Sciatic nerve (tissue), 2 donors: ENCODE measurements around the gene FCRL3. TPM values are rescaled to one million over a fixed set of nuclear protein-coding genes. Genes with fewer than 3 reads are reported as not detected.

Source experiments
- ATAC-seq: fragments of 200-7000 bp; cut with Tn5 transposase; one replicate; pipeline ENCODE4 v1.9.1; 2020; ENCODE audit warnings: mild to moderate bottlenecking, moderate library complexity
- DNase-seq: peaks from one replicate; pipeline ENCODE4 v3.0.0-alpha.2; 2020; ENCODE audit warnings: low spot score
- intact Hi-C: fragments of 100-400 bp; cut with DNase I; formaldehyde crosslinking; loops from one replicate; pipeline ENCODE4 v1.14.2; 2022
- total RNA-seq: library from RNA; stranded (reverse); fragmentation: NEBNext Ultra II Directional; extraction: Animal tissue kit (Norgen Biotek cat#: 25700); gene quantifications from one replicate; pipeline ENCODE4 v1.2.1, GENCODE V29; 2021
- donor health status: DM: no; HTN: no; CAD: no.
- donor health status: DM: no; HTN: no; CAD: no.

The FCRL3 gene
- total RNA-seq, 1 donor from 2014 or later, result 1.2 TPM

DNA sequence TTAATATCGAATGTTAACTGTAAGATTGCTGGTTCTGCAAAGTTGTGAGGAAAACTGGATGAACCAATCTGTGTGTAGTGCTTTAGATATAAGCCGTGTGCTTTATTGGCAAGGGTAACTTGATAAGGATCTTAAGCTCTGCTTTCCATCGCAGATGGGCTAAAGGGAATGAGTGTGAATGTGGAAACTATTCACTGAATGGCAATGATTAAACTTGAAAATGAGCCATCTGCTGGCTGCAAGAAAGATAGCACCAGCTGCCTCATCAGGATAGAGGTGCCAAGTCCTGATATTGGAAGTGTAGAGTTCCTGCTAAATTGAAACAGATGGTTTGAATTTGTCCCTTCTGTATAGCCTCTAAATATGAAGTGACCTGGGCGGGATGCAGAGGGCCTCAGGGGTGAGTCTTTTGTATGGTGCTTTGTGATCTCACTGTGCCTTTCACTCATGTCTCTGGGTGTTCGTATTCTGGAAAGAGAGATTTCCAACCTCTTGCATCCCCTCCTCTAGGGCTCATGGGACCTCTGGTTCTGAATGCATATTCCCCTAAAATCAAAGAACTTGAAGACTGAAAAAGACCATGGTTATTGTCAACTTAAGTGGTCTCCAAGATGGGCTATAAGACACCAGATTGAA lies 9.2 kb downstream of the FCRL3 start:
- ATAC-seq (no peak), DNase-seq (no peak)
- intact Hi-C loops, result no loop called here

DNA sequence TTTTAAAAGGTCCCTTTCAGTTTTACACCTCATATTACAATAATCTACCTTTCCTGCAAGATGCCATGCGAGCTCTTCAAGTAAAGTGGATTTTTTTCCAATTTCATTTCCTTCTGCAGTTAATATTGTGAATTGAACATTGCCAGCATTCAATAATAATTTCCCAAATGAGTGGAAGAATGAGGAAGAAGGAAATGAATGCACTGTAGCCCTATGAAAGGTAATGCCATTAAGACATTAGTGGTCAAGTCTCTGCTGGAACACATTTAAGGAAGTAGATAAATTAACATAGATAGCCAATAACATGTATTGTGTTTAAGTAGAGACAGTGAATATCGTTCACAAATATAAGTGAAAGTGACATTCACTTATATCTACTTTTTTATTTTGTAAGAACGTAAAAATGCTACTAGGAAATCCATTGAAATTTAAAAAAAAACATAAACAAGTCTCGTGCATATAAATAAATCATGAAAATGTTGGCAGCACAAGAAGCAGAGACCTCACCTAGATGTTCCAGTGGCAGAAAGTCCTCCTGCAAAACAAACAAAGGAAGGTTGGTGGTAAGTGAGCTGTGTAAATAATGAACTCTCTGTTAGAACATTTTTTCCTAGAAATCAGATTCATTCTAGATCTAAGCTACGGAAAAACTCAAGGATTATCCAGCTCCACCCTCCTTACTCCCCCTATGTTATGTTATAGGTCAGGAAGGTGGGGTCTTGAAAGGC lies 17.7 kb downstream of the FCRL3 start:
- ATAC-seq, result no peak
- no peak for DNase-seq
- intact Hi-C loops, result no loop called here

DNA sequence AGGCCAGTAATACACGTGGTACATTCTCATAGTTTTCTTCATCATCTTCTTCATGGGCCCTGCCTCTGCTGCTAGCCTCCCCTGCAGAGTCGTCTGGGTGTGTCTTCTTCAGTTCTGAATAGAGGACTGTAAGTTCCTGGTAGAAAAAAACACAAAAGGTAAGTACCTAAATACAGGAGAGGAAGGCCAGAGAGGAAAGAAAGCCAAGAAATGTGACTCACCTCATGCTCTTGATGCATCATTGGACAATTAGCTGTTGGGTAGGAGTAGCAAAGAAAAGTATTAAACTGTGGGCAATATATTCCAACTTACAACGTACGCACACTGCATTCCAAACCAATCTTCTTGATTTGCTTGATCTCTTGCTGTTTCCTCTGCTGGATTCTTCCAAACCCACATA lies 21.8 kb downstream of the FCRL3 start:
- intact Hi-C loops, result no loop called here
- no peak for ATAC-seq
- DNase-seq, result no peak

DNA sequence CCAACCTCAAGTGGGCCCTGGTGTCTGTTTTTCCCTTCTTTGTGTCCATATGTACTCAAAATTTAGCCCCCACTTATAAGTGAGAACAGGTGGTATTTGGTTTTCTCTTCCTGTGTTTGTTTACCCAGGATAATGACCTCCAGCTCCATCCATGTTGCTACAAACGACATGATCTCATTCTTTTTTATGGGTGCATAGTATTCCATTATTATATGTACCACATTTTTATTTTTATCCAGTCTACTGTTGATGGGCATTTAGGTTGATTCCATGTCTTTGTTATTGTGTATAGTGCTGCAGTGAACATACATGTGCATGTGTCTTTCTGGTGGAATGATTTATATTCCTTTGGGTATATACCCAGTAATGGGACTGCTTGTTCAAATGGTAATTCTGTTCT lies 27.6 kb downstream of the FCRL3 start:
- ATAC-seq, result no peak
- DNase-seq, result no peak
- intact Hi-C loops, result no loop called here

DNA sequence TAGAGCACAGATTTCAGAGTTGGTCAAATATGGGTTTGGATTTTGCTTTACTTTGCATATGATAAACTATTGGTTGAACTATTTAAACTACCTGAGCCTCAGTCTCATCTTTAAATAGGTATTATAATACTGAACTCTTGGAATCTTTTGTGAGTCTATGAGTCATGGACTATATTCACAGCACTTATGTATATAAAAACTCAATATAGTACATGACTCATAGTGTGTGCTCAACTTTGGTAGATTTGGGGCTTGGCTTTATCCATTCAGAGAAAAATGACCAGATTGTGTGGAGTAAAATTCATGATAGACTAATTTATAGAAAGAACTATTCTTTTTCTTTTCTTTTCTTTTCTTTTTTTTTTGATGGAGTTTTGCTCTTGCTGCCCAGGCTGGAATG lies 28.7 kb downstream of the FCRL3 start:
- DNase-seq (no peak), ATAC-seq (no peak)
- intact Hi-C loops, result no loop called here

DNA sequence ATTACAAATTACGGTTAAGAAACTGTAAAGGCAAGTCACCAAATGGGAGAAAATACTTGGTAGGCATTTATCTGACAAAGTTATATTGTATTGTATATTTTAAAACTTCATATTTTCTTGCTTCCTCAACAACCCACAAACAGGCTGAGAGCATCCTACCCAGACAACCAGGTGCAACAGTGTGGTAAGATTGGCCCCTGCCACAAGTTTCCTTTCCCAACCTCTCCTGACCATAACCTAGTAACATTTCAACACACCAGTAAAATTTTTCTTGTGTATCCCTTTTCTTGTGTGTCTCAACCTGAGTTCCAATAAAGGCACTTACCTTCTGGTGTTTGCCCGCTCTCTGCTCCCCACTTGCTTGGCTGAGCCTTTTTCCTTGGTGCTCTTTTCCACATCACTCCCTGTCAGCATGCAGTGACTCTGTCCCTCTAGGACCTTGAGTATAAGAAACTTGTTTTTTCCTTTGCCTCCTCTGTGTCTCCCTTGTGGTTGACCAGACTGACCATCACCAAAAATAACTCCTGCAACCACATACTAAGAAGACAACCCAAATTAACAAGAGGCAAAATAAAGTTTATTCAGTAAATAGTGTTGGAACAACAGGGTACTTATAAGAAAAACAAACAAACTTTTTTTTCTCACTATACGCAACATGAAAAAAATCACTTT lies 40.9 kb downstream of the FCRL3 start:
- ATAC-seq (no peak), DNase-seq (no peak)
- intact Hi-C loops, result no loop called here

DNA sequence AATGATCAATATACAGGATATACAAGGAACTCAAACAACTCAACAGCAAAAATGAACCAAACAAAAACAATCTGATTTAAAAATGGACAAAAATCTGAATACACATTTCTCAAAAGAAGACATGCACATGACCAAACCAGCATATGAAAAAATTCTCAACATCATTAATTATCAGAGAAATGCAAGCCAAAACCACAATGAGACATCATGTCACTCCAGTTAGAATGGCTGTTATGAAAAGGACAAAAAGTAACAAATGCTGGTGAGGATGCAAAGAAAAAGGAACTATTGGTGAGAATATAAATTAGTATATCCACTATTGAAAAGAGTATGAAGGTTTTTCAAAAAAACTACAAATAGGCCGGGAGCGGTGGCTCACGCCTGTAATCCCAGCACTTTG lies 42.0 kb downstream of the FCRL3 start:
- intact Hi-C loops, result no loop called here
- ATAC-seq (no peak), DNase-seq (no peak)

DNA sequence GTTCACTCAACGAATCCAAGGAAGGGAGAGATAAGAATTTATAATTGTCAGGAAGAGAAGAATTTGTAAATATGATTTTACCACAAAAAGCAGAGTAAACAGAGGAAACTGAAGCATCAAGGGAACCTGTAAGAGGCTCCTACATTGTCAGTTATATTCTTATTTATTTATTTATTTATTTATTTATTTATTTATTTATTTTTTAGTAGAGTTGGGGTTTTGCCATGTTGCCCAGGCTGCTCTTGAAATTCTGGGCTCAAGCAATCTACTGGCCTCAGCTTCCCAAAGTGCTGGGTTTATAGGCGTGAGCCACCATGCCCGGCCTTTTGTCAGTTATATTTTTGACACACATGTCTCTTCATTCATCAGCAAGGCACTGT lies 47.1 kb downstream of the FCRL3 start:
- DNase-seq, result no peak
- no peak for ATAC-seq
- intact Hi-C loops, result no loop called here

DNA sequence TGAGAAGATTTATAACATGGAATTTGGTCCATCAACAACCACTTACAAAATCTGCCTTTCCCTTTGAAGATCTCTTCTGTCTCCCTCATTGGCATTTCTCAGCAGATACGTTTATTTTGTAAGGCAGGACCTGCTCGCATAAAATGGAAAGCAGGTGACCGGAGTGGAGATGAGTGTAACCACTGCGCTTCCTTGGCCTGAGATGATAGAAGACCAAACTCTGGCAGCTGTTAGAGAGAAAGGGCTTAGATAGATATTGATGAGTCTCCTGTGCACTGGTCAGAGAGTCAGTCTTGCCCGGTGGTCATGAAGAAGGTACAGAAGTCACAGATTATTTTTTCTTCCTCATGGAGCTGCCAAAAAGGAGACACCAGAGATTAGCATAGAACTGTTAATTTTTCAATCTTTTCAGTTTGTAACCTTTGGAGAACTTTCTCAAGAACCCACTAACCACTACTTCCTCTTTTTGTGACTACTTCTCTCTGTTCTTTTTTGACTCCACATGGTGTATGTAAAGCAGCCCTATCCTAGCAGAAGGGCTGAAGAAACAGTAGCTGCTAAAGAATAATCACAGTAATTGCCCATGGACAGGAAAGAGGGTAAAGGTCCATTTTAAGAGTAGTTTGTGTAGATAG lies 47.6 kb downstream of the FCRL3 start:
- intact Hi-C loops, result no loop called here
- DNase-seq, result no peak
- ATAC-seq, result no peak

DNA sequence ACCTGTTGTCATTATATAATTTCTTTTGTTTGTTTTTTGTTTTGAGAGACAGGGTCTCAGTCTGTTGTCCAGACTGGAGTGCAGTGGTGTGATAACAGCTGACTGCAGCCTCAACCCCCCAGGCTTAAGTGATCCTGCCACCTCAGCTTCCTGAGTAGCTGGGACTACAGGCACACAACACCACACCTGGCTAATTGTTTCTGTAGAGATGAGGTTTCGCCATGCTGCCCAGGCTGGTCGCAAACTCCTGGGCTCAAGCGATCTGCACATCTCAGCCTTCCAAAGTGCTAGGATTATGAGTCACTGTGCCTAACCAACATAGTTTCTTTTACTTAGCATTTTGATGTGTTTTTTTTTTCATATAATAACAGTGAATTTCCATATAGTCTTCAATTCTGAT lies 52.3 kb downstream of the FCRL3 start:
- ATAC-seq, result no peak

DNA sequence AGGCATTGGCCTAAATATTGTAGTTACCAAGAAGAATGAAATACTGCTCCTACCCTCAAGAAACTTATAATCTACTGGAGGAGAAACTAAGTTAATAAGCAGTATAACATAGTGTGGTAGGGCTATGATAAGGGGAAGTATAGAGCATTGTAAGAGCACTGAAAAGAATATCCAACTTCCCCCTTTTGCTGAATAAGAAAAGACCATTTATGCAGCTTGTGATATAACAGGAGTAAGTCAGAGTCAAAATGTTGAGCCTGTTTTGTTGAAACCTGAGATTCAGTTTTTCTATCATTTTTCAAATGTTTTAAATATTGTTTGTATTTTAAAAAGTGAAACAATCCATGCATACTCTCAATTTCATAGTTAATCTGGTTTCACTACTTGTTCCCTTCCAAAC lies 54.4 kb downstream of the FCRL3 start:
- no peak for ATAC-seq
- no peak for DNase-seq
- intact Hi-C loops, result no loop called here

More for the DNA sequence above, 52.3 kb downstream of the FCRL3 start:
- intact Hi-C loops, result no loop called here
- no peak for DNase-seq

DNA sequence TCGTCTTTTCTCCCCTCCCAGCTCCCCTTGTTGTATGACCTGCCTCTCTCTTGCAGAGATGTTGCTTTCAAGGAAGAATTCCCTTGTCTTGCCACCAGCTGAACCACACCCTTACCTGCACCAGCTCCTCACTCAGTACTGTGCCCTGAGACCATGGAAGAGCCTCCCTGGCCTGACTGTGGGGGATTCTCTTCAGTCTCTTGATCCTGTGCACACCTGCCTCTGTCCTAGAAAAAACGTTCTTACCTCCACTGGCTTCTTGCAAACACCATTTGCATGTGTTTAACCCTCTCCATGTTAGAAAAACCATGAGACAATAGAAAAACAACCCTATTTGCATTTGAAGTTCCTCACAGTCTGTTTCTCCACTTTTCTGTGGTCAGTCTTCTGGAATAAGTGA lies 59.4 kb downstream of the FCRL3 start:
- ATAC-seq, result no peak
- intact Hi-C loops, result no loop called here
- no peak for DNase-seq

DNA sequence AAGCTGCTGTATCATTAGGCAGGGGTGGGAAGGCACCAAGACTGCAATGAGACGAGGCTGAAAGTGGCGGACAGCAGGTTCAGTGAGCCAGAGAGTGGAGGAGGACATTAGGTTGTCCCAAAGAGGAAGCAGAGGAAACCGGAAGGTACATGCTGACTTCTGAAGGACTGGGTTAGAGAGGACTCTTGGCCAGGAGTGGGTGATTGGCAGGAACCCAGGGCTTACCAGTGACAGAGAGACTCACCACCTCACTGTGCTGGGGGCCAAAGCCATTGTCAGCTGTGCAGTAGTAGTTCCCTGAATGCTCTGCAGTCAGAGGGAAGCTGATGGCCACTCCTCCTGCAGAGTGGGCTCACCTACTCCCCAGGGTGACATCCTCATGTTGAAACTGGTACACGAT lies 60.8 kb downstream of the FCRL3 start:
- DNase-seq (no peak), ATAC-seq (no peak)

DNA sequence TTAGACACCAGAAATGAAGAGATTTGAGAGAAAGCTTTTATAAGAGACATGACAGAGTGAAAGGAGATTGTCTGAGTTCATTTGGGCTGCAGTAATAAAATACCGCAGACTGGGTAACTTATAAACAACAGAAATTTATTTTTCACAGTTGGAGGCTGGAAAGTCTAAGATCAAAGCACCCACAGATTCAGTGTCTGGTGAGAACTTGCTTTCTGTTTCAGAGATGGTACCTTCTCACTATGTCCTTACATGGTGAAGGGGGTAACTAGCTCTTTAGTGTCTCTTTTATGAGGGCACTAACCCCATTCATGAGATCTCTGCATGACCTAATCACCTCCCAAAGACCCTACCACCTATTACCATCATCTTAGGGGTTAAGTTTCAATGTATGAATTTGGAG lies 71.8 kb downstream of the FCRL3 start:
- DNase-seq (no peak), ATAC-seq (no peak)
- intact Hi-C loops, result no loop called here

More for the DNA sequence above, 60.8 kb downstream of the FCRL3 start:
- intact Hi-C loops, result no loop called here

Other genes starting within 250 kb of the FCRL3 start
- 0.36 TPM for gene FCRL5, start 148.3 kb downstream of the FCRL3 start, total RNA-seq
- gene FCRL4, start 102.7 kb downstream of the FCRL3 start, total RNA-seq, result not detected
- 0.31 TPM for gene FCRL2, start 76.4 kb upstream of the FCRL3 start, total RNA-seq
- gene FCRL1, start 119.4 kb upstream of the FCRL3 start, total RNA-seq, result 1.4 TPM
- gene CD5L, start 141.0 kb upstream of the FCRL3 start, total RNA-seq, result 0.27 TPM